GM19035 (cell line): ENCODE data around the gene CDKAL1.
A peak's percentile ranks its signal among the peaks of the same experiment; 100 is the strongest.
"Not testable (repeated sequence)": the region's sequence is repeated elsewhere in the genome, so short reads cannot be mapped to it uniquely, and the experiment has no call there.

ENCODE experiments used
- ATAC-seq: cut with Tn5 transposase; IDR thresholded peaks from one replicate; pipeline ENCODE4 v1.9.1; 2021; ENCODE audit not compliant: unreplicated experiment

CDKAL1 gene

GRCh38 chr6:20632696-20633095 is 98.4 kb downstream of the CDKAL1 start:
- no peak for ATAC-seq

- ATAC-seq: no peak
Measured at GRCh38 chr6:20633566-20634340, 99.5 kb downstream of the CDKAL1 start.

GRCh38 chr6:20639161-20639560 is 104.9 kb downstream of the CDKAL1 start:
- ATAC-seq: no peak

GRCh38 chr6:20640181-20640580 is 105.9 kb downstream of the CDKAL1 start:
- ATAC-seq: no peak

- ATAC-seq: no peak
Measured at GRCh38 chr6:20642441-20642840, 108.2 kb downstream of the CDKAL1 start.

GRCh38 chr6:20644667-20645370 is 110.6 kb downstream of the CDKAL1 start:
- no peak for ATAC-seq

- not testable (repeated sequence) for ATAC-seq
Measured at GRCh38 chr6:20645572-20645971, 111.3 kb downstream of the CDKAL1 start.

- ATAC-seq: no peak
Measured at GRCh38 chr6:20647585-20647984, 113.3 kb downstream of the CDKAL1 start.

- ATAC-seq: not testable (repeated sequence)
Measured at GRCh38 chr6:20649696-20650470, 115.6 kb downstream of the CDKAL1 start.

- no peak for ATAC-seq
Measured at GRCh38 chr6:20652299-20653084, 118.2 kb downstream of the CDKAL1 start.

GRCh38 chr6:20653085-20653479 is 118.8 kb downstream of the CDKAL1 start:
- ATAC-seq: no peak

GRCh38 chr6:20655317-20655716 is 121.1 kb downstream of the CDKAL1 start:
- no peak for ATAC-seq

GRCh38 chr6:20657274-20657800 is 123.1 kb downstream of the CDKAL1 start:
- ATAC-seq: no peak

- ATAC-seq: no peak
Measured at GRCh38 chr6:20658053-20658452, 123.8 kb downstream of the CDKAL1 start.

- no peak for ATAC-seq
Measured at GRCh38 chr6:20658516-20658915, 124.3 kb downstream of the CDKAL1 start.

- ATAC-seq: no peak
Measured at GRCh38 chr6:20660534-20660933, 126.3 kb downstream of the CDKAL1 start.

- no peak for ATAC-seq
Measured at GRCh38 chr6:20661721-20662120, 127.5 kb downstream of the CDKAL1 start.

- no peak for ATAC-seq
Measured at GRCh38 chr6:20664250-20664649, 130.0 kb downstream of the CDKAL1 start.

GRCh38 chr6:20665290-20665689 is 131.0 kb downstream of the CDKAL1 start:
- no peak for ATAC-seq

- ATAC-seq: peak; percentile 67
Measured at GRCh38 chr6:20669571-20670314, 135.5 kb downstream of the CDKAL1 start.
